Stimulated activated CD4-positive, alpha-beta T cell treated with anti-CD3 and anti-CD28 coated beads, Interleukin-12 subunit alpha, Interleukin-12 subunit beta, amount 100 ng/mL, for 4 hours (primary cell): Measurements from ENCODE around the gene TRAF2.

Experiments
- DNase-seq: peaks from one replicate; pipeline ENCODE4 v3.0.0-alpha.2; 2020

Gene TRAF2

DNA sequence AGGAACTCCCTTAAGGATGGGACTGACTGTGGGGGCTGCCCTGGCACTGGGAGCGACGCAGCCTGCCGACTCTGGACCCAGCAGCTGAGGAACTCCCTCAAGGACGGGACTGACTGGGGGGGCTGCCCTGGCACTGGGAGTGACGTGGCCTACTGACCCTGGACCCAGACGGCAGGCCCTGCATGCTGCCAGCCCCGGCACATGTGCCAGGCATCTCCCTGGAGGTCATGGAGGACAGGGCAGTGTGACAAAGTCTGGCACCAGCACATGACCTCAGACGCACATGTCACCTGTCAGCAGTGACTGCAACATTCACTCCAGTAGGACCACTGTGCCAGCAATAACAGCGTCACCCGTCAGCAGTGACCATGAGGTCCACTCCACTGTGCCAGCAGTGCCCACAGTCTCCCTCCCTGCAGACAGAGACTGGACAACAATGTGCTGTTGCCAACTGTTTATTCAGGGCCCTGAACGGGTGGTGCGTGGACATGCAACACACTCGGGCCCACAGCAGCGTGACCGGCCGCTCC is 53.7 kb downstream of the TRAF2 start:
- DNase-seq, result no peak

DNA sequence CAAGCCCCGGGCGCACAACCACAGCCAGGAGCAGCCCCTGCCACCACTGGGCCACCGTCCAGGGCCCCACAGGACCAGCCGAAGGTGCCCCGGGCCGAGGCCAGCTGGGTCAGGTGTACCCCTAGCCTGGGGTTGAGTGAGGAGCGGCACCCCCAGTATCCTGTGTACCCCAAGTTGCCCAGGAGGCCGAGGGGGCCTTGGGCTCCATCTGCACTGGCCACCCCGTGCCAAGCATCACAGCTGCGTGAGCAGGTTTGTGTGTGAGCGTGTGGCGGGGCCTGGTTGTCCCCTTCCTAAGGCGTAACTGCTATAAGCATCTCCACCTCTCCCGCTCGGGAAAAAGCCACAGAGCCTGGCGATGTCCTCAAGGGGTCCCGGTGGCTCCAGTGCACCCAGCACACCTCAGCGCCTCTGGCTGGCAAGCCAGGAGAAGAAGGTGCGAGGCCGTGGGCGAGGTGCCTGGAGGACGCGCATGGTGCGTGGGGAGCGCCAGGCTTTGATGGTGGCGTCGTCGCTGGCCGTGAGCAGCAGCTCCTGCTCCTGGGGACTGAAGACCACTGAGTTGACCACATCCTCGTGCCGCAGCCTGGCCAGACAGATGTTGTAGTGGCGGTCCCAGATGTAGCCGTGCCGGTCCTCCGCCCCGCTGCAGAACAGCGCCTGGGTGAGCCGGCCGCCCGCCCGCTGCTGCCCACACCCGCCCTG is 54.4 kb downstream of the TRAF2 start:
- DNase-seq, result no peak

DNA sequence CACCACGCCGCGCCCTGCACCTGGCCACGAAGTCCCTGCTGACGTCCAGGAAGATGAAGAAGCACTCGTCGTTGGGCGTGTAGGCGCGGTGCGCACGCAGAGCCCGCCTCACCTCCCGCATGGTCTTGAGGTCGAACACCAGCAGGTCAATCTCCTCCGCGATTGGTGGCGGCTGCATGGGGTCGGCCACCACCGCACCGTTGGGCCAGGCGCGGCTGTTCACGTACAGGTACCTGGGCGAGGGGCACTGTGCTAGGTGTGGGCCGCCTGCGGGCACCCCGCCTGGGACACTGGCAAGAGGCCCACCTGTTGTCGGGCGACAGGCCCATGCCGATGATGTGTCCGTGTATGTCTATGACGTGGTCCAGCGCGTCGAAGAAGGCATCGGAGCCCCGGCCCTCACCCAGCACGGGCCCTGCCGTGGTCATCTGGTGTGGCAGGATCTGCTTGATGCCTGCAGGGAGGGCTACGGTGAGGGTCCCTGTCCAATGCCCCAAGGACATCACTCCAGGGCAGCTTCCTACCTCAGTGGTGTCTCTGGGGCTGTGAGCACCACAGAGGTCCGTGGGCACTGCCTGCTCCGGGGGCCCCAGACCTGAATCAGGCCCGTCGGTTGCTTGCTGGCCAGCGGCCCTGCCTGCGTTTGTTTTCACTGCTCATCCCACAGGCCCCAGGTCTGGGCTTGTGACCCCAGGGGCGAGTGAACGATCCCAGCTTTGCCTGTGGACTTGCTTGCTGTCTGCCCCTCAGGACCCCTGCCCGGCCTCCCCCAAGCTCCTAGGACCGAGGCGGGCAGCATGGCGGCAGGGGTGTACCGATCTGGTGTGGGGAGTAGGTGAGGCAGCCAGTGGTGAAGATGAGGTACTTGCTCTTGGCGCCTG is 55.2 kb downstream of the TRAF2 start:
- no peak for DNase-seq

DNA sequence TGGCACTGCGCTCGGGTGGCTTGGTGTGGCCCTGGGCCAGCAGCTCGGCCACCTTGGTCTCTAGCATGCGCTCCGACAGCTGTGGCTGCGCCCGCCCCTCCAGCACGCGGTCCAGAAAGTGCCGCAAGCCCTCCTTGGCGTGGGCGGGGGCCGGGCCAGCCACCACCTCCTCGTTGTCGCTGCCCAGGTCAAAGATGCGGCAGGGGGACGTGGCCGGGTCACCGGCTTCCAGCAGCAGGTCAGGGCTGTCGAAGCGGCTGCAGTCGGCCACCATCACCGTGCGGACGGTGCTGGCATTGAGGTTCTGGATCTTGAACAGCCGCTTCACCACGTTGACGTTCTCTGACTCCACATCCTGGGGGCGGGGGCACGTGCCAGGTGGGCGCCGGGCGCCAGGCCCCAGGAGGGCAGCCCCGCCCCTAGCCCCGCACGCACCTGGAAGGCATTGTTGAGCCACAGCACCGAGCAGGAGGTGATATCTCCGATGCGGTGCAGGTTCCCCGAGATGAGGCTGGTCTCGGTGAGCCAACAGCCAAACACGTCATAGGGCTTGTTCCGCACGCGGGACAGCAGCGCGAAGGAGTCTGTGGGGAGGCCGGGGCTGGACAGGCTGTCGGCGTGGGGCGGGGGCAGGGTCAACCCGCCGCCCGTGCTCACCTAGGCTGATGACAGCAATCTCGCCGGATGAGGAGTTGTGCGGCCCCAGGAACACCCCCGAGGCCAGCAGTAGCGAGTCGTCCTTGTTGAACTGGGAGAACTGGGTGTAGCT is 56.0 kb downstream of the TRAF2 start:
- no peak for DNase-seq

DNA sequence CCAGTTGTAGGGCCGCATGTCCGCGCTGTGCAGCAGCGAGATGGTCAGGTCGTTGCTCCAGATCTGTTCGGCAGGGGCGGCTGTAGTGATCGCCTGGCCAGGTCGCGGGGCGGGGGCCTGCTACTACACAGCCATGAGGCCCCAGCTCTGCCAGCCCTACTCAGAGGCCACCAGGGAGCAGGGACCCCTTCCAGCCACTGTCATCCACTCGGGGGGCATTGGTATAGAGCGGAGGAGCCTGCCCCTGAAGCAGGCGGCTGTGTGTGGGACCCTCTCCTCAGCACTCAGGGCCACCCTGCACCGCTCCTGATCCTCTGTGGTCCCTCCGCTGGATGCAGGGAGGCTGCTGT is 56.5 kb downstream of the TRAF2 start:
- no peak for DNase-seq

DNA sequence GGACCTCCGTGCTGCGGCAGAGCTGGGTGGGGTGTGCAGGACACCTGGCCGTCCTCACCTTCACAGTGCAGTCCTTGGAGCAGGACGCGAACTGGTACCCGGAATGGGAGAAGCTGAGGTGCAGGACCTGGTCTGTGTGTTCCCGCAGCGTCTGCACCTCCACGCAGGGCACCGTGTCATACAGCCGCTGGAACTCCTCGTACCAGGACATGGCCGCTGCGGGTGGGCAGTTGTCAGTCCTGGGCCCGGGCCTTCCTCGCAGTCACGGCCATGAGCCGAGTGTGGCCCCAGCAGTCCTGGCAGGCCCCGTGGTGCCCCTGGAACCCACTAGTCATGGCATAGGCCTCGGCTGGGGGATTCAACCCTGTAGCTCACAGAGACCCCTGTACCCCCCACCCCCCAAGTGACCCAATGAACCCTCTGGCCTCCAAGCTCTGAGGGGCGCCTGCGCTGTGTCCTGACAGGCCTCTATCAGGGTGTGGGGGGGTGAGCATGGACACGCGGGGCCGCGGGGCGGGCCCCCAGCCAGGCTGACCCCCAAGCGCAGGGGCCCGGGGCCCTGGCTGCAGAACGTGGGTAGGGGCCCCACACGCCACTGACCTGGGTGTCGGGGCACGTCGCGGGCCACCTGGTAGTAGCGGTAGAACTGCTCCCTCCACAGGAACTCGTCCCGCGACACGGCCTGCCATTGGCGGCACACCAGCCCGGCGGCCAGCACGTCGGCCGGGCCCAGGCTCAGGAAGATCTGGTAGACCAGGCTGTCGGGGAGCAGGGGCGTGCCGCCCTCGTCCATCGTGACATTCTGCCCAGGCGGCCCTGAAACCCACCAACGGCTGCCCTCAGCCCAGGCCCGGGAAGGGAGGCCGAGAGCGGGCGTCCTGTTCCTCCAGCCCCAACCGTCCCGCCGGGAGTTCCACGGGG is 57.2 kb downstream of the TRAF2 start:
- peak; percentile 32 for DNase-seq

DNA sequence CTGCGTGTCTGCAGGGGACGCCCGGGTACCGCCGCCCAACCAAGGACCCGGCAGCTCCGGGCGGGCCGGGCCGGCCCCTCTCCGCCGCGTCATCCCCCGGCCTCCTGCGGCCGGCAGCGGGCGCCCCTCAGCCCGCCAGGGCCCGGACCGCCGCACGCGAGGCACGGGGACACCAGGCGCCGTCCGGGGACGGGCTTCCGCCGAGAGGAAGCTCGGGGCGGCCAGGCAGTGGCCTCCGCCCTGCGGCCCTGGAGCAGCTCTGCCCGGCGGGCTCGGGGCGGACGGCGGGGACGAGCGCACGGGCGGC is 57.8 kb downstream of the TRAF2 start:
- DNase-seq, result no peak

DNA sequence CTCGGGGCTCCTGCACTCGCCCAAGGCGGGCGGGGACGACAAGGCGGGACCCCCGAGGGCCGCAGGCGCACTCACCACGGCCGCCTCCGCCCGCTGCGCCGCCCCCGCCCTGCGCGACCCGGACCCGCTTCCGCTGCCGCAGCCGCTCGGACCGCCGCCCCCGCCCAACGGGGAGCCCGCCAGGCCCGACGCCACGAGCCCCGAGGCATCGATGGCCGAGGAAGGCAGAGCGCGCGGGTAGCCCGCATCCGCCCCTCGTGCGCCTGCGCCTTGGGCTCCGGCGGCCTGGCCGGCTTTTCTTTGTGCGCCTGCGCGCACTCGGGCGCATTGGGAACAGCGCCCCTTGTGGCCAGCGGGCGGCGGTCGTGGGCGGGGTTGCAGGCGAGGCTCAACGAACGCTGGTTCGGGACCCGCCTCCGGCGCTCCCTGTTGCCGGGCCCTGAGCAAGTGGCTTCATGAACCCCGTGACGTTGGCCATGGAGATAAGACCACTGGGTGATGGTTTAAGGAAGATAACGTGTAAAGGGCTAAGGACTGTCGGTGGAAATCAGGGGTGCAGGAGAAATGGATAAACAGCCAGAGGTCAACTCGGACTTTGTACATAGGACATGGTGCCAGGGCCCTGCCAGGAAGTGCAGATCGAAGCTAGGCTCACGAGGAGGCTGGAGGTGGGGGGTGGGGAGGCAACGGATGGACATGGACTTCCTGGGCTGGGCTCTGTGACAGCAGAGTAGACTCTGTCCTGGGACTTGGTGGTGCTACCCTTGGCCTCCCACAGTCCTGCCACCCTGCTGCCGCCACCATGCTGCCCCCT is 58.4 kb downstream of the TRAF2 start, which contains the start of the genes C8G and FBXW5:
Gene C8G, plus strand, starts transcription at position 725 of the 814 bp plus-strand sequence. Its CDS starts 78 bp downstream, at position 803.
Gene FBXW5, minus strand, starts transcription at position 220 of the 814 bp plus-strand sequence. CDS start 655 bp downstream, outside the sequence.
- DNase-seq, result peak; percentile 94

DNA sequence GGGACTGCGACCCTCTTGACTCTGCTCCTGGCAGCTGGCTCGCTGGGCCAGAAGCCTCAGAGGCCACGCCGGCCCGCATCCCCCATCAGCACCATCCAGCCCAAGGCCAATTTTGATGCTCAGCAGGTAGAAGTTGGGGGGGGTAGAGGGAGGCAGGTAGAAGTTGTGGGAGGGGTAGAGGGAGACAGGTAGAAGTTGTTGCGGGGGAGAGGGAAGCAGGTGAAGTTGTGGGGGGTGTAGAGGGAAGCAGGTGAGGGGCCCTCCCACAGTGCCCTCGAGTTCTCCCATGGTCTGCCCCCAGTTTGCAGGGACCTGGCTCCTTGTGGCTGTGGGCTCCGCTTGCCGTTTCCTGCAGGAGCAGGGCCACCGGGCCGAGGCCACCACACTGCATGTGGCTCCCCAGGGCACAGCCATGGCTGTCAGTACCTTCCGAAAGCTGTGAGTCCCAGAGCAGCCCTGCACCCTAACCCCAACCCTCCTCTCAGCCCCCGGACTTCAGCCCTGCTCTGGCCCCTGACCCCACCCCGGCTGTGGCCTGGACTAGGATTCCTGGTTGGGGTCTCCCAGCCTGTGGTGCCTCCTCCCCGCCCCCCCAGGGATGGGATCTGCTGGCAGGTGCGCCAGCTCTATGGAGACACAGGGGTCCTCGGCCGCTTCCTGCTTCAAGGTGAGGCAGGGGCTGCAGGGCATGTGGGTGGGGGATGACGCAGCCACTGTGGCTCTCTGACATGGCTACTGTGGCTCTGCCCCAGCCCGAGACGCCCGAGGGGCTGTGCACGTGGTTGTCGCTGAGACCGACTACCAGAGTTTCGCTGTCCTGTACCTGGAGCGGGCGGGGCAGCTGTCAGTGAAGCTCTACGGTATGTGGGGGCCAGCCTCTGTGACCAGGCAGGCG is 59.3 kb downstream of the TRAF2 start:
- DNase-seq, result no peak

DNA sequence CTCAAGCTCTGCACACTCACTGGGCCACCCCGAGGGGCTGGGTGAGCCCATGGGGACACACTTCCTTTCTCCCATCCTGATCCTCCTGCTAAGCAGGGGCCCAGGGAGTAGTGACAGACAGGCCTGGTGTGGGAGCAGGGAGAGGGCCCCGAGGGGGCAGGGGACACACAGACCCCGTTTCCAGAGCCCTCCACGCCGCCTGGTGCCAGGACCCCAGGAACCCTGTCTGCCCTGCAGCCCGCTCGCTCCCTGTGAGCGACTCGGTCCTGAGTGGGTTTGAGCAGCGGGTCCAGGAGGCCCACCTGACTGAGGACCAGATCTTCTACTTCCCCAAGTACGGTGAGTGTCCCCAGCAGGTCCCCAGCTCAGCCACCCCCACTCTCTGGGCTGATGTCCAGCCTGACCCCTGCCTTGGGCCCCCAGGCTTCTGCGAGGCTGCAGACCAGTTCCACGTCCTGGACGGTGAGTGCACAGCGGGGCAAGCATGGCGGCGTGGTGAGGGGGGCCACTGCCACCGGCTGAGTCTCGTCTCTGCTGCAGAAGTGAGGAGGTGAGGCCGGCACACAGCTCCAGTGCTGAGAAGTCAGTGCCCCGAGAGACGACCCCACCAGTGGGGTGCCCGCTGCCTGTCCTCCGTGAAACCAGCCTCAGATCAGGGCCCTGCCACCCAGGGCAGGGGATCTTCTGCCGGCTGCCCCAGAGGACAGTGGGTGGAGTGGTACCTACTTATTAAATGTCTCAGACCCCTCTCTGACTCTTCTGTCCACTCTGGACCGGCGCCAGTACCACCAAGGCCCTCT is 60.1 kb downstream of the TRAF2 start:
- no peak for DNase-seq

DNA sequence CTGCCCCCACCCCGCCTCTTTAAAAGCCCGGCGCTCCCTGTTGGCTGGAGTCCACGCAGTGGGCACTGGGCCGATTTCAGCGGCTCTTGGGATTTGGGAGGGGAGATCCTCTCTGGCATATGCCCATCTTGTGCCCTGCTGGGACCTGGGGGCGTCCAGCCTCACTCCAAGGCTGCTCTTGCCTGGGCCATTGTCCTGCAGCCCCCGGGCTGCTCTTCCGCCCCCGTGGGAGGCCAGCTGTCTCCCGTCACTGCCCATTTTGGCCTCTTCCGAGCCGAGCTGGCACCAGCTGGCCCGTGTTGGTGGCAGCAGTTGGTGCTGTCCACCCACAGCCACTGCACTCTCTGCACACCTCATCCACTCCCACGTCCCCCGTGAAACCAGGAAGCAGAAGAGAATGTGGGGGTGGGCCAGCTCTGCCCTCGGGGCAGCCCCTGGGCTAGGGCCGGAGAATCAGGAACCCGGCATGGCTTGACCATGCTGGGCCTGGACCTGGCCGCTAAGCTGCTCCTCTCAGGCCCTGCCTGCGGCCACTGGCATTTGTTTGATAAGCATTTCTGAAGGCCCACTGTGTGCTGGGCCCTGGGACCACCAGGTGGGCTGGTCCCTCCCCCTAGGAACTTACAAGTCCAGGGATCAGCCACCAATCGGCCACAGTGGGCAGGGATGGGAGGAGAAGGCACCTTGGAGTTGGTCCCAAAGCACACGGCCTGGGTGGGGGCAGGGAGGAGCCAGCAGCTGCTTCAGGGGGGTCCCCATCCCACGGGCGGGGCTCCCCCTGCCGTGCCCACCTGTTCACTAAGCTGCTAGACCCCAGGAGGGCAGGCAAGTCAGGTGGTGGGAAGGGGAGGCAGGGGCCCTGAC is 60.9 kb downstream of the TRAF2 start:
- DNase-seq, result no peak

DNA sequence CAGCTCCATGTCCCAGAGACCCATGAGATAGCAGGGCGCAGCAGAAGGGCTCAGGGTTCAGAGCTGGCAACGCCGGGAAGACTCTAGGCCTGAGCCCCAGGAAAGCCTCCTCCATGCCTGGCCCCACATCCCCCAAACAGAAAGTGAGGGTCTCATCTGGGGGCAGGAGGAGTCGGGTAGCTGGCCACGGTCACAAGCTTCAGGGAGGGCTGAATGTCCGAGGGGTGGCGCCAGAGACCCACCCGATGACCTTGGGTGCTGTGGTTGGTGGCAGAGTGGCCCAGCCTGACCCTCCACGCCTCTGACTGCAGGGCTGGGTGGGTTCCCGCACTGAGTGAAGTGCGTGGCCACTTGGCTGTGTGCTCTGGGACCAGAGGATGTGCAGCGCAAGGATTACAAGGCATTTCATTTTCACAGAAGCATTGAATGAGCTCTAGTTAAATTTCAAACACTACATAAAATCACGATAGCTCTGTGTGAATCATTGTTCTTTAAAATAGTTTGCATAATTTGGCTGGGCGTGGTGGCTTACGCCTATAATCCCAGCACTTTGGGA is 61.7 kb downstream of the TRAF2 start:
- DNase-seq, result no peak

DNA sequence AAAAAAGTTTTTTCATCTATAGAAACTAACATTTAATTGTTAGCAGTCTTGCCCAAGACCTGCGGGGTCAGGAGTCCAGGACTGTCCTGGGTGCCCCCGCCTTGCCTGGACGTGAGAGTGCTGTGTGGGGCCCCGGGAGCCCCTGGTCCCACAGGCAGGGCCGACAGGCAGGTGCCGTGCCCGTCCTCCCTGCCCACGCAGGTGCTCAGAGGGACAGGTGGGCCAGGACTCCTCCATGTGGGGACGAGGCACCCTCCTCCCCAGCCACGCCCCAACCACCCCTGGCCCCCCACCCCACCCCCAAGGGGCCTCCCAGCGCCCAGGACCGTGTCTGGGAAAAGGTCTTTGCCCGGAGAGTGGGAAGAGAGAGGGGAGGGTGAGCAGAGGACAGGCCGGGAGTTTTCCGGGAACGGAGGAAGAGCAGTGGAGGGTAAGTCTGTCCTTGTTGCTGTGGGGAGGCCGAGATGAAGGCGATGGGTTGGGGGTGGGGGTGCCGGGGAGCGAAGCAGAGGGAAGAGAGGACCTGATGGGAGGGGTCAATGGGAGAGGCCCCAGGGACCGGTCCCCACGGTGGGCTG is 63.0 kb downstream of the TRAF2 start:
- no peak for DNase-seq

DNA sequence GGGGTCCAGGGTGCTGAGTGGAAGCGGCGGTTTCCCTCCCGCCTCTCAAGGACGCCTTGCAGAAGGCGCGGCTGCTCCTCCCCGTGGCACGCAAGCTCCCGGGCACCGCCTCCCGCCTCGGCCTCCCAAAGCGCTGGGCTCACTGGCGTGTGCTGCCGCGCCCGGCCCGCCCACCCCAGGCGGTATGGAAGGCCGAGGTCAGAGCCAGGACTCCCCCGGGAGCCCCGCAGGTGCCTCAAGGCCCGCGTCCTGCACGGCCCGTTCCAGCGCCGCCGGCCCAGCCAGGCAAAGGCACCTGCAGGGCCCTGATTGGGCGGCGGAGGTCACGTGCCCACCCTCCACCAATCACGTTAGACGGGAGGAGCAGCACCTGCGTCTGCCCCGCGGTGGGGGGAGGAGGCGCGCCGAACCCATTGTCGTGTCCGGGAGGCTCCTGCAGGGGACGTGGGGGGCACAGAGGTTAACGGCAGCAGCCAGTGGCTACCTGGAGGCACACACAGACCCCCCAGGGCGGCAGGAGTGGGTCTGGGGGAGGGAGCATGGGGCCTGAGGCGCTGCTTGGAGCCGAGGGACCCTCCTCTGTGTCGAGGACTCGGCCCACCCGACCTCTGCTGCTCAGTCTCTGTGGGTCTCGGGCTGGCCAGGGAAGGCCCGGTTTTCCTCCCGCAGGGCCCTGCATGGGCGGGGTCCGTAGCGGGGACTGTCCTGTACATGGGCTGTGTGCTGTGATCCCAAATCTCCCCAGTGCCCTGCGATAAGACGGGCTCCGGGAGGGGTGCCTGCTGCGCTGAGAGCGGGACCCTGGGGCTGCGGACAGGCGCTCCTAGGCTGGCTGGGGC is 63.7 kb downstream of the TRAF2 start:
- DNase-seq, result peak; percentile 97

DNA sequence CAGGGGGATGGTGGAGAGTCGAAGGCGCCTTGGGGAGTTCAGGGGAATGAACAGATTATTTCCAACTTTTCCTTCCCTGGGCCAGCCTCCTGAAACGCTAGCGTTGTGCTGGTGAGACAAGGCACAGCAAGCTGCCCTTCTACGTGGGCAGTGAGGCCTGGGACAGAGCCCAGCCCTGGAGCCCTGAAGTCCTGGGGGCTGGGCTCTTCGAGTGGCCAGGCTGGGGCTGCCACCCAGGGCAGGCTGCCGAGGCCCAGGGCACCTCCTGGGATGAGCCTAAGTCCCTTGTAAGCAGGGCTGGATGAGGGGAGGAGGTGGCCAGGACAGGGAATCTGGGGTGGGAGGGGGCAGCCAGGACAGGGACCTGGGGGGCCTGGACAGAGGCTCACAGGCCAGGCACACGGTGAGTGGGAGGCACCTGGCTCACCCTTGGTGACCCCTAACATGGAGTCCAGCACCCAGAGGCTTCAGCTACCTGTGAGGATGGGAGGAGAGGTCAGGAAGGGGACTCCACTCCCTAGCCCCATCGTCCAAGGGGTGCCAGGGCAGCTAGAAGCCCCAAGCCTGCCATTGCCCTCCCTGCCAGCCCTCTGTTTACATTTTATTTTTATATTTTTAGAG is 64.5 kb downstream of the TRAF2 start:
- DNase-seq, result no peak
